SK-N-SH (cell line): ENCODE measurements around the gene NHERF2. TPM values are rescaled to one million over a fixed set of nuclear protein-coding genes. Genes with fewer than 3 reads are reported as not detected.

Experiments
- CTCF ChIA-PET: fragments of 300-600, 350-600 bp; formaldehyde crosslinking; extraction: SDS; loops from one replicate; lab custom pipeline; 2021; lab: Yijun Ruan, JAX
- POLR2A ChIA-PET: fragments of 350-600 bp; sonication (Branson Sonifier 250); formaldehyde crosslinking; extraction: SDS; loops from one replicate; lab custom pipeline; 2020; ENCODE audit warnings: antibody characterized with exemption, inconsistent platforms; lab: Yijun Ruan, JAX
- DNase-seq: peaks from one replicate; pipeline ENCODE4 v3.0.0; 2012
- H2AFZ ChIP-seq: fragments of 200-600 bp; sonication (generic); 2 replicates; pipeline ENCODE4 v1.8.1; 2016; ENCODE audit warnings: antibody characterized with exemption, mild to moderate bottlenecking, low read depth
- H3F3A ChIP-seq: fragments of 200-600 bp; sonication (generic); replicated peaks from 2 replicates; pipeline ENCODE3; 2016; ENCODE audit warnings: antibody characterized with exemption, mild to moderate bottlenecking; ENCODE audit not compliant: insufficient read depth
- H3K27ac ChIP-seq, 2 experiments: fragments of 200-500 bp in 1 of 2; fragments of 200-600 bp in 1 of 2; sonication (Bioruptor generic) in 1 of 2; sonication (generic), shearing (Covaris generic) in 1 of 2; 2 replicates each; pipeline versions ENCODE4 v1.5.1 to v1.6.1; 2014 to 2016; ENCODE audit warnings: low read depth in 2 of 2, inconsistent platforms in 1 of 2, low read length in 1 of 2, mild to moderate bottlenecking in 1 of 2, mixed read lengths in 1 of 2
- H3K27me3 ChIP-seq: fragments of 200-600 bp; sonication (generic), shearing (Covaris generic); 2 replicates; pipeline ENCODE4 v1.6.1; 2016; ENCODE audit warnings: mixed run types; ENCODE audit not compliant: insufficient read depth
- H3K36me3 ChIP-seq, 2 experiments: fragments of 200-500 bp in 1 of 2; fragments of 200-600 bp in 1 of 2; sonication (Bioruptor generic) in 1 of 2; sonication (generic) in 1 of 2; replicated peaks in 1 of 2; 2 replicates each; pipeline versions ENCODE3 to v1.5.1; 2014 to 2016; ENCODE audit warnings: low read length in 1 of 2, mild to moderate bottlenecking in 1 of 2; ENCODE audit not compliant: insufficient read depth in 2 of 2, control insufficient read depth in 1 of 2
- H3K4me1 ChIP-seq, 2 experiments: fragments of 200-500 bp in 1 of 2; fragments of 200-600 bp in 1 of 2; sonication (Bioruptor generic) in 1 of 2; sonication (generic), shearing (Covaris generic) in 1 of 2; 2 replicates each; pipeline versions ENCODE4 v1.5.1 to v1.6.1; 2014 to 2016; ENCODE audit warnings: low read depth in 1 of 2, low read length in 1 of 2, mixed run types in 1 of 2; ENCODE audit not compliant: insufficient read depth in 2 of 2, control insufficient read depth in 1 of 2
- H3K4me2 ChIP-seq: fragments of 200-600 bp; sonication (generic), shearing (Covaris generic); 2 replicates; pipeline ENCODE4 v1.6.1; 2017; ENCODE audit warnings: mixed run types
- H3K4me3 ChIP-seq, 2 experiments: fragments of 200-500 bp in 1 of 2; fragments of 200-600 bp in 1 of 2; sonication (Bioruptor generic) in 1 of 2; sonication (generic), shearing (Covaris generic) in 1 of 2; 2 replicates each; pipeline versions ENCODE4 v1.5.1 to v1.8.1; 2014 to 2016; ENCODE audit warnings: low read depth in 2 of 2, inconsistent platforms in 1 of 2, low read length in 1 of 2, mild to moderate bottlenecking in 1 of 2, mixed read lengths in 1 of 2, moderate library complexity in 1 of 2
- H3K79me2 ChIP-seq: fragments of 200-600 bp; sonication (generic); 2 replicates; pipeline ENCODE4 v1.8.1; 2017; ENCODE audit warnings: mild to moderate bottlenecking; ENCODE audit not compliant: insufficient read depth
- H3K9ac ChIP-seq: fragments of 200-600 bp; sonication (generic); 2 replicates; pipeline ENCODE4 v1.6.1; 2017; ENCODE audit warnings: mixed run types
- H3K9me2 ChIP-seq: fragments of 200-600 bp; sonication (generic); 2 replicates; pipeline ENCODE4 v1.6.1; 2017; ENCODE audit warnings: mixed run types
- H3K9me3 ChIP-seq: fragments of 200-600 bp; sonication (generic); 2 replicates; pipeline ENCODE4 v1.6.1; 2017; ENCODE audit warnings: mixed run types, mild to moderate bottlenecking, moderate library complexity
- H4K20me1 ChIP-seq: fragments of 200-600 bp; sonication (generic); 2 replicates; pipeline ENCODE4 v1.6.1; 2017; ENCODE audit warnings: mild to moderate bottlenecking, mixed run types; ENCODE audit not compliant: insufficient read depth
- EP300 ChIP-seq, 2 experiments: IDR thresholded peaks; 2 replicates each; pipeline versions ENCODE4 v1.4.0 to v1.6.1; 2012; ENCODE audit warnings: borderline replicate concordance in 1 of 2, low read depth in 1 of 2, low read length in 1 of 2
- EZH2phosphoT487 ChIP-seq: fragments of 200-600 bp; sonication (generic); IDR thresholded peaks from 2 replicates; pipeline ENCODE4 v1.6.1; 2017; ENCODE audit warnings: low read depth, mixed run types, mild to moderate bottlenecking, antibody characterized with exemption, moderate library complexity, borderline replicate concordance
- FOSL2 ChIP-seq: IDR thresholded peaks from 2 replicates; pipeline ENCODE4 v1.4.0; 2012; ENCODE audit warnings: low read depth, mild to moderate bottlenecking, moderate library complexity, borderline replicate concordance
- FOXJ3 ChIP-seq: sonication (generic); formaldehyde crosslinking; IDR thresholded peaks from 2 replicates; pipeline ENCODE4 v1.5.1; 2020; ENCODE audit warnings: mild to moderate bottlenecking, missing genetic modification reagents
- NFIC ChIP-seq: IDR thresholded peaks from 2 replicates; pipeline ENCODE4 v1.4.0; 2012; ENCODE audit warnings: borderline replicate concordance
- NRF1 ChIP-seq: IDR thresholded peaks from 2 replicates; pipeline ENCODE4 v1.6.1; 2012; ENCODE audit warnings: low read depth, mild to moderate bottlenecking, low read length
- POLR2AphosphoS5 ChIP-seq: IDR thresholded peaks from 2 replicates; pipeline ENCODE4 v1.6.1; 2012; ENCODE audit warnings: low read depth, low read length
- RAD21 ChIP-seq: IDR thresholded peaks from 2 replicates; pipeline ENCODE4 v1.6.1; 2012; ENCODE audit warnings: mild to moderate bottlenecking, low read length
- RFX5 ChIP-seq: IDR thresholded peaks from 2 replicates; pipeline ENCODE4 v1.6.1; 2012; ENCODE audit warnings: mild to moderate bottlenecking, improper control_type of control experiment, low read length
- RXRA ChIP-seq: IDR thresholded peaks from 2 replicates; pipeline ENCODE4 v1.4.0; 2012; ENCODE audit warnings: low read depth, mild to moderate bottlenecking, borderline replicate concordance
- SMC3 ChIP-seq: IDR thresholded peaks from 2 replicates; pipeline ENCODE4 v1.6.1; 2012; ENCODE audit warnings: low read depth, low read length, improper control_type of control experiment
- WGBS: methylation state at CpG from one replicate; pipeline ENCODE4 v1.1.6; 2017; ENCODE audit warnings: low lambda C conversion rate; 5-methylcytosine and 5-hydroxymethylcytosine counted together
- polyA plus RNA-seq, 3 experiments: library from polyadenylated mRNA; depleted of rRNA; stranded (reverse); fragments of >200 nt; gene quantifications; 2 replicates each; pipeline ENCODE4 v1.2.3, GENCODE V29; 2012
- TF ChIP-seq, protein P1 (sequence below): IDR thresholded peaks from 2 replicates; pipeline ENCODE4 v1.6.1; 2012; ENCODE audit warnings: mild to moderate bottlenecking, low read depth, low read length, moderate library complexity
- TF ChIP-seq, protein P2 (sequence below): IDR thresholded peaks from 2 replicates; pipeline ENCODE4 v1.4.0; 2012; ENCODE audit warnings: low read depth
- TF ChIP-seq, protein P3 (sequence below): fragments of 150-350 bp; IDR thresholded peaks from 2 replicates; pipeline ENCODE4 v1.6.1; 2016; ENCODE audit warnings: mild to moderate bottlenecking, low read depth, low read length

NHERF2 gene
- polyA plus RNA-seq, 1 of the 3 experiments (the other 2 are of a cell fraction) = 53.8 TPM

DNA sequence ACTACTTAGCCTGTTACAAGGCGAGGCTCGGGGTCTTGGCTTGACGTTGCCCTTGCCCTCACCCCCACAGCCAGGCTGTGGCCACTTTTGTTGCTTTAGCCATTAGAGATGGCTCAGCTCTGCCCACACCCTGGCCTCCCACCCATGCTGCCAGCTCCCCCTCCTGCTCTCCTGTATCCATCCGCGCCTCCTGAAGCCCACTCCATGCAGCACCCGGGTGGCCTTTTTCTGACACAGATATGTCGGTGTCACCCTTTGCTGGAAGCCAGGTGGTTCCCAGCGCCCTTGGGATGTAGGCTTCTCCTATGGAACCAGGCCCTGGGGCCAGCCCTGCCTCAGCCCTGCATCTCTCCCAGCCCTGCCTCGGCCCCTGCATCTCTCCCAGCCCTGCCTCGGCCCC, 30.7 kb downstream of the NHERF2 start:
- CTCF ChIA-PET = interaction anchor here (0.6 to 2.3 kb wide), 4 partner anchors 35 to 86 kb away, joined by 3 to 8 read pairs (median 5); no protein-coding TSS in a partner anchor
- POLR2A ChIA-PET = interaction anchor here (1.2 kb wide), 2 partner anchors 11 to 98 kb away, joined by 3 to 5 read pairs; partner anchors contain the start of gene TRAF7

DNA sequence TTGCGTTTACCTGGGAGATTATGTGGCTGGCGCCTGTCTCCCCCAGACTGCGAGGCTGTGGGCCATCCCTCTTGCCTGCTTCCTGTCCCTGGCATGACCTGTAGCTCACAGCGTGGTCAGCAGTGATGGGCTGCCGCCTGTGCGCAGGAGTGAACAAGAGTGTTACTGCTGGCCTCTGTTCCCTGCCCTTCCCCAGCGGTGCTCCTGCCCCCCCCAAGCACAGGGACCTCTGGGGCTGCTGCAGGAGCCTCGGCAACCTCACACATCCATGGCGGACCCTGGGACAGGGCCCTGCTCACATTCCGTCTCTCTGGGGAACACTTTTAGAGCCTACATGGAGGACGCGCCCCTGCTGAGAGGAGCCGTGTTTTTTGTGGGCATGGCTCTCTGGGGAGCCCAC, 31.7 kb downstream of the NHERF2 start:
- no peak overlapping the region for H2AFZ ChIP-seq
- no peaks in the 10 kb centered on the region for H3K27me3 ChIP-seq
- peaks cover 0 to 74% of the 10 kb centered on the region in 2 experiments for H3K36me3 ChIP-seq
- no peaks in the 10 kb centered on the region for H3K4me1 ChIP-seq
- H3K79me2 ChIP-seq = no peaks in the 10 kb centered on the region
- no peak overlapping the region for H3K27ac ChIP-seq
- no peaks in the 10 kb centered on the region for H4K20me1 ChIP-seq
- 95% methylated on average over 10 of the region's 13 CpGs for whole genome bisulfite sequencing
- H3K9me3 ChIP-seq = no peaks in the 10 kb centered on the region
- no peak overlapping the region for H3K4me3 ChIP-seq
- no peak overlapping the region for H3K4me2 ChIP-seq
- DNase-seq = no peak
- ChIA-PET POLR2A (no interaction called here), CTCF (interaction anchor here (1.2 kb wide), 1 partner anchor 82 kb away, joined by 4 read pairs; no protein-coding TSS in a partner anchor)
- H3K9ac ChIP-seq = no peak overlapping the region
- H3K9me2 ChIP-seq = no peaks in the 10 kb centered on the region
- no peaks in the 10 kb centered on the region for H3F3A ChIP-seq
- TF ChIP-seq RFX5 = no peak
- TF ChIP-seq RXRA = no peak
- no peak for TF ChIP-seq EP300 (IDR thresholded peaks at IDR 0.05; ENCODE audit: borderline replicate concordance in 1 of 2, low read depth in 1 of 2, low read length in 1 of 2)
- TF ChIP-seq, protein P1, sequence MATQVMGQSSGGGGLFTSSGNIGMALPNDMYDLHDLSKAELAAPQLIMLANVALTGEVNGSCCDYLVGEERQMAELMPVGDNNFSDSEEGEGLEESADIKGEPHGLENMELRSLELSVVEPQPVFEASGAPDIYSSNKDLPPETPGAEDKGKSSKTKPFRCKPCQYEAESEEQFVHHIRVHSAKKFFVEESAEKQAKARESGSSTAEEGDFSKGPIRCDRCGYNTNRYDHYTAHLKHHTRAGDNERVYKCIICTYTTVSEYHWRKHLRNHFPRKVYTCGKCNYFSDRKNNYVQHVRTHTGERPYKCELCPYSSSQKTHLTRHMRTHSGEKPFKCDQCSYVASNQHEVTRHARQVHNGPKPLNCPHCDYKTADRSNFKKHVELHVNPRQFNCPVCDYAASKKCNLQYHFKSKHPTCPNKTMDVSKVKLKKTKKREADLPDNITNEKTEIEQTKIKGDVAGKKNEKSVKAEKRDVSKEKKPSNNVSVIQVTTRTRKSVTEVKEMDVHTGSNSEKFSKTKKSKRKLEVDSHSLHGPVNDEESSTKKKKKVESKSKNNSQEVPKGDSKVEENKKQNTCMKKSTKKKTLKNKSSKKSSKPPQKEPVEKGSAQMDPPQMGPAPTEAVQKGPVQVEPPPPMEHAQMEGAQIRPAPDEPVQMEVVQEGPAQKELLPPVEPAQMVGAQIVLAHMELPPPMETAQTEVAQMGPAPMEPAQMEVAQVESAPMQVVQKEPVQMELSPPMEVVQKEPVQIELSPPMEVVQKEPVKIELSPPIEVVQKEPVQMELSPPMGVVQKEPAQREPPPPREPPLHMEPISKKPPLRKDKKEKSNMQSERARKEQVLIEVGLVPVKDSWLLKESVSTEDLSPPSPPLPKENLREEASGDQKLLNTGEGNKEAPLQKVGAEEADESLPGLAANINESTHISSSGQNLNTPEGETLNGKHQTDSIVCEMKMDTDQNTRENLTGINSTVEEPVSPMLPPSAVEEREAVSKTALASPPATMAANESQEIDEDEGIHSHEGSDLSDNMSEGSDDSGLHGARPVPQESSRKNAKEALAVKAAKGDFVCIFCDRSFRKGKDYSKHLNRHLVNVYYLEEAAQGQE = no peak
- TF ChIP-seq POLR2AphosphoS5 = no peak
- TF ChIP-seq FOXJ3 (CRISPR knock-in tag) = no peak
- TF ChIP-seq NRF1 = no peak
- no peak for TF ChIP-seq FOSL2
- no peak for TF ChIP-seq NFIC
- no peak for TF ChIP-seq SMC3

More for the DNA sequence above, 30.7 kb downstream of the NHERF2 start:
- H3K4me3 ChIP-seq = no peak overlapping the region
- no peak overlapping the region for H2AFZ ChIP-seq
- H3K9me2 ChIP-seq = no peaks in the 10 kb centered on the region
- no peak overlapping the region for H3K9ac ChIP-seq
- H3K4me2 ChIP-seq = no peak overlapping the region
- no peaks in the 10 kb centered on the region for H3K27me3 ChIP-seq
- no peaks in the 10 kb centered on the region for H4K20me1 ChIP-seq
- WGBS = 94% methylated on average over 10 of the region's 10 CpGs
- H3K27ac ChIP-seq = no peak overlapping the region
- no peak for DNase-seq
- no peaks in the 10 kb centered on the region for H3K9me3 ChIP-seq
- TF ChIP-seq RXRA (no peak), RAD21 (no peak), EZH2phosphoT487 (no peak), FOXJ3 (CRISPR knock-in tag) (no peak), EP300 (IDR thresholded peaks at IDR 0.05; ENCODE audit: borderline replicate concordance in 1 of 2, low read depth in 1 of 2, low read length in 1 of 2) (no peak)
- TF ChIP-seq, protein P2, sequence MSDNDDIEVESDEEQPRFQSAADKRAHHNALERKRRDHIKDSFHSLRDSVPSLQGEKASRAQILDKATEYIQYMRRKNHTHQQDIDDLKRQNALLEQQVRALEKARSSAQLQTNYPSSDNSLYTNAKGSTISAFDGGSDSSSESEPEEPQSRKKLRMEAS = no peak
- TF ChIP-seq, protein P1 = no peak
- TF ChIP-seq, protein P3, sequence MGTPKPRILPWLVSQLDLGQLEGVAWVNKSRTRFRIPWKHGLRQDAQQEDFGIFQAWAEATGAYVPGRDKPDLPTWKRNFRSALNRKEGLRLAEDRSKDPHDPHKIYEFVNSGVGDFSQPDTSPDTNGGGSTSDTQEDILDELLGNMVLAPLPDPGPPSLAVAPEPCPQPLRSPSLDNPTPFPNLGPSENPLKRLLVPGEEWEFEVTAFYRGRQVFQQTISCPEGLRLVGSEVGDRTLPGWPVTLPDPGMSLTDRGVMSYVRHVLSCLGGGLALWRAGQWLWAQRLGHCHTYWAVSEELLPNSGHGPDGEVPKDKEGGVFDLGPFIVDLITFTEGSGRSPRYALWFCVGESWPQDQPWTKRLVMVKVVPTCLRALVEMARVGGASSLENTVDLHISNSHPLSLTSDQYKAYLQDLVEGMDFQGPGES = no peak
- no peaks in the 10 kb centered on the region; the same call in 1 of the 2 replicates for H3K79me2 ChIP-seq
- peaks cover 0 to 69% of the 10 kb centered on the region in 2 experiments for H3K36me3 ChIP-seq
- H3F3A ChIP-seq = no peaks in the 10 kb centered on the region
- no peaks in the 10 kb centered on the region for H3K4me1 ChIP-seq
